Medulla oblongata (tissue), 1 donor: ENCODE results near the gene STIM1.

Source experiments
- DNase-seq: peaks from one replicate; pipeline ENCODE4 v3.0.0-alpha.2; 2015; ENCODE audit errors: extremely low spot score

Gene STIM1

DNA sequence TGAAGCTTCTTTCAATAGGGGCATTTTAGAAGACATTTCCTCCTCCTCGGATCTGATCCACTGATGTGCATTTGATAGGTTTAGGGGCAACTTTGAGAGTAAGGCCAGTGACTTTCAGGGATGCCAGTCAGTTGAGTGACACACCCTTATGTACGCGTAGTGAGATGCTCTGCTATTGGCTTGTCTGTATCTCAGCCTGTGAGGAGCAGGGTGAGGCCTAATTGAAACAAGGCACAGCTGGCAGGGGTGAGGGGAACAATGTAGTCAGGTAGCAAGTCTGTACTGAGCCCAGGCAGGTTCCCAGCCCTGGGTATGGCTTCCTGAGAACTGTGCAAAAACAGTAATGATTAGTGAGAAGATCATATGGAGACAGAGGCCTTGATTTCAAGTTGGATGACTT is 61.5 kb downstream of the STIM1 start:
- DNase-seq: no peak

DNA sequence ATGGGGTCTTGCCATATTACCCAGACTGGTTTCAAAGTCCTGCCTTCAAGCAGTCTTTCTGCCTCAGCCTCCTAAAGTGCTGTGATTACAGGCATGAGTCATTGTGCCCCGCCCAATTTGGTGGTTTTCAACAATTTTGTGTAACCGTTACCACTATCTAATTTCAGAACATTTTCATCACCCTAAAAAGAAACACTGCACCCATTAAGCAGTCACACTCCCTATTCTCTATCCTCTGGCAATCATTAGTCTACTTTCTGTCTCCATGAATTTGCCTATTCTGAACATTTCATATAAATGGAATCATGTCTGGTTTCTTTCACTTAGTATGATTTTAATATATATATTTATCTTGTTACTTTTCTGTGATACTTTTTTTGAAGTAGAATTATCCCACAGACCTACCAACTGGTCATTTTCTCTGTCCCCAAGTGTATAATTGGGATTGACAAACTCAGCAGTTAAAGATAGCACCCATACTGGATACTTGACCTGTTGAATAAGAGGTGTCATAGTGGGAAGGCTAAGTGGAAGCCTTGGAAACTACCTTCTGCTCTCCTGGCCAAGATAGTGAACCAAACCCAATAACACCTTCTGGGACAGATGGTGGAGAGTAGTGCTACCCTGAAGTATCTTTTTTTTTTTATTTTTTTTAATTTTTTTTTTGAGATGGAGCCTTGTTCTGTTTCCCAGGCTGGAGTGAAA is 64.8 kb downstream of the STIM1 start:
- no peak for DNase-seq

DNA sequence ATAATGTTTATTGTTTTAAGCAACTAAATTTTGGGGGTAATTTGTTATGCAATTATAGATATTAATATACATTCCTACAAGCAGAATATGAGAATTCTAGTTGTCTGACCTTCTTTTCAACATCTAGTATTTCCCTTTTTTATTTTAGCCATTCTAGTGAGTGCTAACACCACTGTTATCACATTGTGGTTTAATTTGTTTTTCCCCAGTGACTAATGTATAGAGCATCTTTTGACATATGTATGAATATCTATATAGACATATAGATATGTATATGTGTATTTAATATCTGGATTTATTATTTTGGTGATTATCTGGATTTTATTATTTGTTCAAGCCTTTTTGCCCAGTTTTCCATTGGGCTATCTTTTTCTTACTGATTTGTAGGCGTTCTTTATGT is 66.6 kb downstream of the STIM1 start:
- no peak for DNase-seq

DNA sequence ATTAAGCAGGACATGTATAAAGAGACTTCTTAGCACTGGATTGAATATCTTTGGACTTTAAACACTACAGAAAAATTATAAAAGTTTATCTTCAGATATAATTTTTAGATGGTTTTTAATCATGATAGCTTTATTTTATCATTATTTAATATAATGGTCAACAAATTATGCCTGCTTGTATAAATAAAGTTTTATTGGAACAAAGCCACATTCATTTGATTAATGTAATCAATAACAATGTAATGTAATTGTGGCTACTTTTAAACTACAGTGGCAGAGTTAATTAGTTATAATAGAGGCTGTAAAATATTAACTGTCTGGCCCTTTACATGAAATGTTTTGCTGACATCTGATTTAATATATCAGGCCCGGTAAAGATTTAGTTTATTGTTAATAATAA is 70.0 kb downstream of the STIM1 start:
- no peak for DNase-seq

DNA sequence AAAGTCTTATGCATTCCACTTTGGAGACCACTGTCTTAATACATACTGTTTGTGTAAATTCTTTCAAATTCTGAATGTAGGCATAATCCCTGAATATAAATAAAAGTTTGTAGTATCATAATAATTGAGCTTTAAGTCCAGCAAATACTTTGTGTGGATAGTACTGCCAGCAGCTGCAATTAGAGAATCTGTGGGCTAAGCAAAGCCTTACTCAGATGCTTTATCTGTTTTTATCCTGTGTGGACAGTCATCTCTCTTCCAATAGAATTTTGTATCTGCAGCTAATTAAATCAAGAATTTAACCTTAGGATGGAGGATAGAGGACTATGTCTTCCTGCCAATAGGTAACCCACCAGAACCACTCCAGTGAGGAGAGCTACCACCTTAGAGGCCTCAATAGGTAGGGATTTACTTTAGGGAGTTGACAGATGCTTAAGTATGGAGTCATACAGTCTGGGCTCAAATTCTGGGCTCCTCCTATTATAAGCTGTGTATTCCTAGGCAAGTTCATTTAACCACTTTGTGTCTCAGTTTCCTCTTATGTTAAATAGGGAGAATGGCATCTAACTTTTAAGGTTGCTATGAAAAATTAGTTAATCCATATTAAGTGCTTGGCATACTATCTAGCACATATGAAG is 71.1 kb downstream of the STIM1 start:
- DNase-seq: no peak

DNA sequence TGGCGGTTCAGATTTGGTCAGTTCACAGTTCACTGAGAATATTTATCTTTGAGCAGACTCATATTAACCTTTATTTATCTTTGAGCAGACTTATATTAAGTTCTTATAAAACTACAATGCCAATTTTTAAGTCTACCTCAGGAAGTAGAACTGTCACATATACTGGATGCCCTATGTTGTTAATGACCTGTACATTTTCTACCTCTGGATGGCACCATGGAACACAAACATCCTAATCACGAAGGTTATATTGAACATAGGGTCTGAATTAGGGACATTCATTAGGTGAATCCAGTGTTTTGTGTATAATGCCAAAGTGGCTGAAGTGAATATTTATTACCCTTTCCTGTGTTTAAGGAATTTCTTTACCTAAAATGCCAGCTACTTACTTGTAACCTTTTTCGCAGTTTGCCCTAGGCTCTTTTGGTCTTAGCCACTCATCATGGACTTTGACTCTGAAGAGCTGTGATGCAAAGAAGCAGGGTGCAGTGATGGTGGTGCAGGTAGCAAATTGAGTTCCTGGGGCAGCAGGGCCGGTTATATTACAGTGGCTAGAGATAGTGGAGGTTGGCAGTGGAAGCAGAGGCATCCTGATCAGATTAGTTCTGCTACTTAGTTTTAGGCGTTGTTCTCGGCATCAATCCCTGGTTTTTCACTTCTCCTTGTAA is 71.8 kb downstream of the STIM1 start:
- no peak for DNase-seq

DNA sequence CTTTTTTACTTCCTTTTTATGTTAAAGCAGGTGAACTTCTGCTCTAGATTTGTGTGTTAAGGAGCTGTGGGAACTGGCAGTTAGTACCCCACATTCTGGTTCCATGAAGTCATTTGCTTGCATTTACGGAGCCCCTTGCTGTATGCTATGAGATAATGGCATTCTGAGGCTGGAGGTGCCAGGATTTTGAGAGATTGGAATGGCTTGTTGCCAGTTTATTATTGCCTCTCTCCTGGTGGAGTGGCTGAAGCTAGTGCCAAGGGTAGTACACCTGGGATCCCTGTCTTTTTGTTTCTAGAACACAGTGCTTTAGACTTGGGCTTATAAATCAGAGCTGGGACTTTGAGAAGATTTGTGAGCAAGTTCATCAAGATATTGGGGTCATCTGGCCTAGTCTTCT is 73.8 kb downstream of the STIM1 start:
- DNase-seq: no peak

DNA sequence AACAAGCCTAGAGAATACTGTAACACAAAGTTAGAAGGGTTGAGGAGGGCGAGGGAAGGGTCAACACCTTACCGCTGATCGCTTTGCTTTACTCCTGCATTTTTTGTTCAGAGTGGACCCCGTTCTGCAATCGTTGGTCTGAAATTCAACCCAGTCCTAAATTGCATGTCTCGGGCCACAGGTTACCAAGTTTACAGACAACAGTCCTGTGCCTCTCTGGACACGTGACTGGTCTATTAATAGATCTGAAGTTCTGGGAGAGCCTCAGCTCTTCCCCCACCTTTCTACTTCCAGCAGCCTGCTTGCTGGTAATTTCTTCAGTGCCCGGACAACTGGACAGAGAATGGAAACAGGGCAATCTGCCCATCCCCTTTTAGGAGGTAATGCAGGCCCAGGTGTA is 74.2 kb downstream of the STIM1 start:
- peak; percentile 27 for DNase-seq

DNA sequence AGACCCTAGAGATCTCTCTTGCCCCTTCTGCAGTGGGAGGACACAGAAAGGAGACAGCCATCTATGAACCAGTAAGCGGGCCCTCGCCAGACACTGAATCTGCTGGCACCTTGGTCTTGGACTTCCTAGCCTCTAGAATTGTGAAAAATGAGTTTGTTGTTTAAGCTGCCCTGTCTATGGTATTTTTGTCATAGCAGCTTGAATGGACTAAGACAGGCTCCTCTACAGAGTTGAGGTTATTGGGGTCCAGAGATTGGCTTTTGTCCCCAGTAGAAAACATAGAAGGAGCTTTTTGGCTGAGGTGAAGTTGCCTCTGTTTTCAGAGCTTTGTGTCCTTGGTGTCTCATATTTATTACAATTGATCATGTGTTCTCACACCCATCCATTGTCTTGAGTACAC is 77.2 kb downstream of the STIM1 start:
- DNase-seq: no peak

DNA sequence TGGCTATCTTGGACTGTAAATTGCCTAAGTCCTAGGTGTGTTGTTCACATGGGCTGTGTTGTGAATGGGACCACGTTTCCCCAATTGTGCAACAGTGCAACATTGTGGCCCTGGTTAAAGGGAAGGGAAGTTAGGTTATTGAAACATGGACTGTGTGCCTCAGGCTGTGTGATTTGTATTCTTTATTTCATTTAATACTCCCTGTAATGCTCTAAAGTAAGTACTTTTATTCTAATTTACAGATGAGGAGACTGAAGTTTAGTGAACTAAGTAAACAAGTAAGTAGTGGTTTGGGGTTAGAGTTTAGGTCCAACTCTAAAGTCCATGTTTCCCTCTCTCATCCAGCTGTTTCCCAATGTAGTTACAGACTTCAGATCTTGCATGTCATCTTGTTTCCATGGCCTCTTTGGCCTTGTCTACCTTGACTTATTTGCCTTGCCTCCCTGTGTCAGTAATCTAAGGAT is 77.7 kb downstream of the STIM1 start:
- DNase-seq: no peak

DNA sequence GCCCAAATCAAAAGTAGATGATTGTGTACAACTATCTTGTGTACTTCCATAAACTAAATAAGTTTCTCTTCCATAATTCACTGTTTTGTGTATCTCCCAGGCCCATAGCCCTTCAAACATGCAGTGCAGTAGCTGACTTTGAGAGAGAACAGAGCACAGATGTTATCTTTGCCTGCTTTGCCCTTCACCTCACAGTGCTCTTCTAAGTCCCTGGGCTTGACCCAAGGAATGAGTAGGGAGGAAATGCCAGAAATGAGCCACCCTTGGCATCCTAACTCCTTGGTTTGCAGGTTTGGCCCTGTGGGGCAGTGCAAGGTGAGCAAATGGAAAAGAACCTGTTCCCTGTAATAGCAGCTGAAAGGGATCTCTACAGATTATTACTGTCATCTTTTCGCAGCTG is 79.2 kb downstream of the STIM1 start:
- no peak for DNase-seq

DNA sequence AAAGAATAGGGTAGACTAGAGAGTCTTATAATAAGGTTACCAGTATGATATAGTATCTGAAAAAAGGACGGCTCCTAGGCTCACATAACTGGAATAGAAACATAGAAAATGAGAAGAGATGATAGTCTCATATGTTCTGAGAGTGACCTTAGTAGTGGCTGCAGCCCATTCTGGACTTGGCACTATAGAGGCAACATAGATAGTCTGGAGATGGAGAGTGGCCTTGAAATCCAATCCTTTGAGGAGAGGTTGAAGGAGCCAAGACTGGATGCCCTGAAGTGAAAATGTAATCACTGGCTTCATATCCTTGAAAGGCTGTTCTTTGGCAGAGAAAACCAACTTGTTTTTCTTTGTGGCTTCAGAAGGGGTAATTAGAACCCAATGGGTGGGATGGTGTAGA is 81.1 kb downstream of the STIM1 start:
- no peak for DNase-seq

DNA sequence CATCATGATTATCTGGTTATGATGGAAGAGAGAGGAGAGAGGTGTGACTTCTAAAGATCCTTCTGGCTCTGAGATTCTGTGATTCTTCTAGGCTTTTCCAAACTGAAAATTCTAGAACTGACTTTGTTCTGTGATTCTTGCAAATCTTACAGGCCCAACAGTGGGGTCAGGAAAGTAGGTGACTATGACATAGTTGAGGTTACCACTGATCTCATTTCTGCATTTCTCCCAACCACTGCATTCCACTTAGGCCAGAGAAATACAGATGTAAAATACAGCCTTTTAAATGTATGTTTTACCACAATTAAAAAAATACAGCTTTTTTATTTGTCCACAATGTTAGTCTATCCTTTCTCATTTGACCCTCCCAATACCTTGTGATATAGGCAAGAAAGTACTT is 83.7 kb downstream of the STIM1 start:
- DNase-seq: no peak

DNA sequence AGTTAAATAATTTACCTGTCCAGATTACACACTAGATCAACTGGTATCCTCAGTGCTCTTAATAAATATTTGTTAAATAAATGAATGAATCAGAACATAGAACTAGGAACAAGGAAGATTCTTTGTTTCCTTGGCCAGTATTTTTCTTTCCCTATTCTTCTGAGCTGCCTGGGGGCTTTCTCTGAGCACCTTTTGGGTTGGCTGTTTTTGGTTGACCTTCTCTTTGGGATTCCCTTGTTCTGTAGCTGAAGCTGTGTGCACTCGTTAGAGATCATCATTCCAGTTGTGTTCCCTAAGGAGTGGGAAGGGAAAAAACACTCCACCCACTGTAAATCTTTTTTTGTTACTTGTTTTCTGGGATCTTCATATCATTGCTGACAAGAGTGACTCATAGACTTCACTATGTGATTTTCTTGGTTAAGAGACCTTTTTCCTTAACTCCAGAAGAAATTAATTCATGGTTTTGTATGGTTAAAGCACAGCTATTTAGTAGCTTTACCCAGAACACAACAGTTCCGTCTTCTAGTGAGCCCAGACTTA is 84.3 kb downstream of the STIM1 start:
- no peak for DNase-seq

DNA sequence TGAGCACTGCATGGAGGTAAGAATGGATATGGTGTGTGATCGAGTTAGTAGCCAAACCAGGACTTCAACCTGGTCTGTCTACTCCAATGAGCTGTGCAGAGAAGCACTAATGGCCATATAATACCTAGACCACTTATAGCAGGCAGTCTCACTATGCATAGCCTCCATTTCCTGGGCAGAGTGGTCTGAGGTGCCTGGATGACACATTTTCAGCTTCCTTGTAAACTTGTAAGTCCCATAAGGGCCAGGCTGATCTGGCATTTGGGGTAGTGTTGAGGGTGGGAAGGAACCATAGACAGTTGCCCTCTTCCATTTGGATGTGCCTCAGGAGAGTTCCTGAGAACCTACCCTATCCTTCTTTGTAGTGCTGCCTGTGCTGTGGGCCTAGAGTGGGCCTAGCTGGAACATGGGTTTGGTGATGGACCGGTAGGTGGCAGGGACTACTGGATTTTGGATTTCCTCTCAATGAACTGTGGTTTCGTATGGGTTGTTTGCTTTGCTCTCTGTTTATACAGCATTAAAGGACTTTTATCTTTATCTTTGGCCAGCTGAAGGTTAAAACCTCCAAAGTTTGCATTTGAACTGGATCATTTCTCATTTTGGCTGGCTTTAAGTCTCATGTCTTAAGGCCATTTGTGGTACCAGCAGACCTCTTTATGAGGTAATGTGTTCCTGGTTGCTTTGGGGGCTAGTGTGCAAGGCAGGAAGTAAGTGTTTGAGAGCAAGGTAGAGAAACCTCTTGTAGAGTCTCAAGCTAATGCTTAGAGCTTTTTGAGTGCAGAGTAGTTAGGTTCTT is 86.9 kb downstream of the STIM1 start:
- DNase-seq: no peak

DNA sequence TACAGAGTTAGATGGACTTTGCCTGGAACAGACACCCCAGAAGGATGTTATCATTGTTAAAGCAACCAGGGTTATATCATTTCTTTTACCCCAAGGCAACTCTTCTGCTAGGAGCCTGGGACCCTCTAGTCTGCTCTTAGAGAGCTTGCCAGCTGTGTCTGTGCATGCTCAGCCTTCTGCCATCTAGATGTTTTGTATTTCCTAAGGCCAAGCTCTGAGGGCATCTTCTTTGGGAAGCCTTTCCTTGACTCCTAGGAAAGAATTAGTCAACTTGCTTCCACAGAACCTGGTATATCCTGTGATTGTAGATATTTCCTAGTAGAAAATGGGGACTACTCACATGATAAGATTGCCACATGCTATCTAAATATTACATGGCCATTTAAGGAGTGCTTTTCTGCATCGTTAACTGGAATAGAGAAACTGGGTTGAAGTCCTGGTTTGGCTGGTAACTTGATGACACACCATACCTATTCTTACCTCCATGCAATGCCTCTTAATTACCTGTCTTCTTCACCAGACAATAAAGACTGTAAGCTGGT is 87.6 kb downstream of the STIM1 start:
- DNase-seq: no peak

DNA sequence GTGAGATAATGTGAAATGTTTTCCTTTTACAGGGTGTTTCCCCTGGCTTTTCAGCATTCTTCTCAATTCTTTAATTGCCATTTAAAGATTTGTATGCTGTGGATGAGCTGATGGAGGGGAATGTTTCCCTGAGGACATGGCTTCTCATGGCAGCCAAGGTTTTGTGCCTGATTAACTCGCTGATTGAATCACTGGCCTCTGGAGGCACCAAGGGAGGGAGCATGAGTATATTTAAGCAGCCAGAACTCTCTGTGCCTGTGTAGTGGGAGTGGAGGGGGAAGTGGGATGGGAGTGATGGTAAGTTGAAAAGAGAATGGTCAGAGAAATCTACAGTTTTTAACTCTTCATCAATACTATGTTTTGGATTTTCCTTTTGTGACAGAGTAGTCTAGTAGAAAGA is 88.7 kb downstream of the STIM1 start:
- DNase-seq: peak; percentile 49

DNA sequence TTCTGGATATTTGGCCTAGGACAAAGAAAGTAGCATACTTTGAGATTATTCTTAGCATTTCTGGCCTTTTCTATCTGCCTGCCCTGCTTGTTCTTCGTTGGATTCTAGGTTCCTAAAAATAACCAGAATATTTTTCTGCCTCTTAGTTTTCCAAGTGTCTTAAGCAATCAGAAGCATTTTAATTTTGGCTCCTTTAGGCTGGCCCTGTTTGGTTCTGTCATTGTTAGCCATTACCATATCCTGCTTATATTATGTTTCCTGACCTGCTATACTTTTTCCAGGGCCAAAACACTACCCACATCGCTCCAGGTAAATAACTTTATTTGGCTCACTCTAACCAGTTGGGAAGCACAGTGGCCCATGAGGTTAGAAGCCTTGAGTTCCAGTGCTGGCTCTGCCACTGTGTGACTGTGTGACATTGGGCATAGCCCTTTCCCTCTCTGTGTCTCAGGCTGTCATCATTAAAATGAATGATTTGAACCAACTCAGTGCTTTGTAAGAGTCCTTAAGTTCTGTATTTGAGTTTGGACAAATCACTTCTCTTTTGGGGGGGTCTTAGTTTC is 91.1 kb downstream of the STIM1 start:
- DNase-seq: no peak

DNA sequence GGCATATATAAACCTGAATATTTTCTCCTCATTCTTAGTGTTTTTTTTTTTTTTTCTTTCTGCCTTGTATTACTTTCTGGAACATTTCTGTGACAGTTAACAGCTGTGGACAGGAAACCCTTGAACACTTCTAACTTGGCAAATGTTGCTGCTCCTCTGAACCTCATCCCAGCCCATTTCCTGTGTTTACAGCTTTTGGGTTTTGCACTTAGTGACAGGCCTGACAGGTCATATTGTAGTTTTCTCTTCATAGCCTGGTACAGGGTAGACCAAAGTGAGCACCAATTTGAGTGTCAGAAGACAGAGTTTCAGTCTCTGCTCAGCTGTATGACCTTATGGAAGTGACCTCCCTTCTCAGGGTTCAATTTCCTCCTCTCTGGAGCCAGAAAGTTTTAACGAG is 91.6 kb downstream of the STIM1 start:
- DNase-seq: peak; percentile 21

DNA sequence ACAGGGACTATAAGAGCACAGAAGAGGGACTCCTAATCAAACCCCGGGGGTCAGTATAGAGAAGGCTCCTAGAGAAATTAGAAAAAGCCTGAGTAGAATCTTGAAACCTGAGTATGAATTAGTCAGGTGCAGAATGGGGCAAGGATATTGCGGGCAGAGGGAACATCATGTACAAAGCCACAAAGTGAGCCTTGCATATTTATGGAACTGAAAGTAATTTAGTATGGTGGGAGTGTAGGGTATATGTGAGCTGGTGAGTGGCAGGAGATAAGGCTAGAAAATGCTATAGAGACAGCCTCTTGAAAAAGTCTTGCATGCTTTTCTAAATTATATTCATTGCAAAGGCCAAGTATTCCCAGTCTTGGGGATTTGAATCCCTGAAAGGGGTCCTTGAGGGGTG is 93.7 kb downstream of the STIM1 start:
- DNase-seq: no peak

DNA sequence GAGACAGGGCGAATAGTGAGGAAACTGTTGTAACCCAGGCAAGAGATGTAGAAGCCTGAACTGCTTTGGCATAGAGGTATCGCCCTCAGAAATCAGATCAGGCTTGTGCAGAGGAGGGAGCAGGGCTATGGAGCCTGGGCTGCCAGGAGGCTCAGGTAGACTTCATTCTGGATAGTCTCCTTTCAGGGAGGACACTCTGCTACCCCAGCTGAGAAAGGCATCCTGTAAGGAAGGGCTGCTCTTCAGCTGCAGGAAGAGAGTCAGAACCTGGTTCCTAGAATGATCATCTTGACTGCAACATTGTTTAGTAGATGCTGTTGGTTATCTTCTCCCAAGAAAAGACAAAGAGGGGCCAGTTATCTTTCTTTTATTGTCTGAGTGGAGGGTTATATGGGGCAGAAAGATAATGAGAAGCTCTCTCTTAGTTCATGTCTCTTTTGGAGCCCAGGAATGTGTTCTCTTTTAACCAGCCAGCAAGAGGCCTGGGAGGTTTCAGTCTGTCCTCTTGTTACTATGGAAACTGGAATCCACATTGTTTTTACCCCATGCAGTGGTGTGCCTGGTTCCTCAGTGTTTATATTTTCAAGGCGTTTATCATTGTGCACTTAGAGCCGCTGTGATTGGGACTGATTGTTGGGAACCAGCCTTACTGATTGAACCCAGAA is 95.7 kb downstream of the STIM1 start:
- no peak for DNase-seq
